ENCODE measurements around the gene FRMPD1.
"Not testable (repeated sequence)": the region's sequence is repeated elsewhere in the genome, so short reads cannot be mapped to it uniquely, and the experiment has no call there.

FRMPD1 gene

DNA sequence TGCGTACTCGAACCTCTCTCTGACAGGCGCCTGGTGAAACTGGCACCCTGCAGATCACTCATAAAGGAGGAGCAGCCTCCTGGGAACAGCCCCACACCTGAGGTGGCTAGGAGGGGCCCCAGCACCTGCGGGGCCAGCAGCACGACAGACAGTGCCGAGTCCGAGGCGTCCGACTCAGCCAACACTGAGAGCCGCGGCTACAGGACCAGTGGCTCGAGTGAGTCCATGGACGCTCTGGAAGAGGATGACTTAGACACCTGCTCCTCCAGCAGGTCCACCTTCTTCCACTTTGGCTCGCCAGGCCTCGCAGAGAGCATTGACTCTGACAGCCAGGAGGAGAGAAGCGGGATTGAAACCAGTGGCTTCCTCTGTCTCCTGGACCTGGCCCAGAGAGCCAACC lies 89.4 kb downstream of the FRMPD1 start:
- no peak for DNase-seq

DNA sequence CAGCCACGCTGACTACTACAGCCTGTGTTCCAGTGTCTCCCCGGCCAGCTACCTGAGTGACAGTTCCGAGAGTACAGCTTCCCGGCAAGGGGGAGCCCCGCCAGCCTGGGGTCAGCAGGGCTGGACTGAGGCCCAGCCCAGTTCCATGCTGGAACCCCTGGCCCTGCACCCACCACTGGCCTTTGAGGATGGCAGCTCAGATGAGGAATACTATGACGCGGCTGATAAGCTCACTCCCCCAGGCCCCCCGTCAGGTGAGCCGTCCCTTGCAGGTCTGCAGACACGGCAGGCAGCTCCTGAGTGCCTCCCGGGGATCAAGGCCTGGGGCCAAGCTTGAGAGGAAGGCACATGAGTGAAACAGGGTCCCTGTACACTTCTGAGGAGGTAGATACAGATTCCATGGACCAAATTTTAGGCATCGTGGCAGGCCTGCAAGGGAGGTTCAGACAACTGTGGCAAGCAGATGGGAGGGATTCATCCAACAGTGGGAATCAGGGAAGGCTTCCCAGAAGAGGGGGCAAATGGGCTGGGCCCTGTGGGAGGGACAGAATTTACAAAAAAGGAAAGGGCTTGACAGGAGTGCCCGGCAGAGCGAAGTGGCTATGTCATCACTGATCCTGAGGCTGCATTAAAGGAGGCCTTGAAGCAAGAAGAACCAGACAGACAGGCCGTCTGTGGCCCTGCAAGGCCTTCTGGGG lies 90.0 kb downstream of the FRMPD1 start:
- DNase-seq: no peak

DNA sequence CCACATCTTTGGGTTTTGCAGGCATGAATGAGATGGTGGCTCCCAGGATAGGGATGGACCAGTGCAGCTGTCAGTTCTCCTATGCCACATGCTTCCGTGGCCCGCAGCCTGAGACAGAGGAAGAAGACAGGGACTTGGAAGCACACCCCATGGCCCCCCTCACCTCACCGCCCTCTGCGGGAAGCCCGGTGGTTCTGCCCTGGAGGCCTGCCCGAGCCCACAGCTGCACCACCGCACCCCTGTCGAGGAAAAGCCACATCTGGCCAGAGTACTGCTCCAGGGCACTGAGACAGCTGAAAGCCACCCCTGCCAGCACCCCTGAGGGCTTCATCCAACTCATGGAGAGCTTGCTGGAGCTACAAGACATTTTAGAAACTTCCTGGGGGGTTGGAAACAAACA lies 95.2 kb downstream of the FRMPD1 start:
- DNase-seq: no peak

DNA sequence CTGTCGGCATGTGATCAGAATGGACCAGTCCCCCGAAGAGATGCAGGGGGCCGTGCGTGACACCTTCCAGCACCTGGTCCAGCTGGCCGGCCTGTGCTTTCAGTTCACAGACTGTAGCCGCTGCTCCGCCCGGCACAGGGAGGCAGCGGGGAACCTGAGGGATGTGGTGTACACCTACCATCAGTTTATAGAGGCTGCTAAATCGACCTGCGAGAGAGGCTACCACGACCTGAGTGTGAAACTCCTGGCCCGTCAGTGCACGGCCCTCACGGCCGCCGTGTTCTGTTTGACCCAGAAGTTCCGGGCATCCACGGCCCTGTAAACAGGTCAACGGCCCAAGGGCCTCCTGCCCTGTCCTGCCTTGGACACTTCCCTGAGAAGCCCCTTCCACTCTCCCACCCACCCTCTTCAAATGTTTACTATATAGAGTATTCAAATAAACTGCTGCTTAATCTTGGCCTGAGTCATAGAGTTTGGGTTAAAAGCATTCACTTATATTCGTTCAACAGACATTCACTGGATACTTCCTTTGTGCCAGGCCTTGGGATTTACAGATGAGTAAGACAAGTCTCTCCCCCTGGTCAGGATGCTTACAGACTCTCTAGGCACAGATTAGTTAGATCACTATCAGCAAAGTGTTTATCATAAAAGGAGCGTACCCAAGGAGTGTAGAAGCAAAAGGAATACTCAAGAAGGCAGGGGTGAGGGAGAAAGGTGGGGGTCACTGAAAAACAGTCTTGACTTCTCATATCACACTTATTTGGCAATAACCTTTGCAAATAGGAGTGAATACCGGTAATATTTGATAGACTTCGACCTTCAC lies 95.9 kb downstream of the FRMPD1 start:
- DNase-seq: no peak

DNA sequence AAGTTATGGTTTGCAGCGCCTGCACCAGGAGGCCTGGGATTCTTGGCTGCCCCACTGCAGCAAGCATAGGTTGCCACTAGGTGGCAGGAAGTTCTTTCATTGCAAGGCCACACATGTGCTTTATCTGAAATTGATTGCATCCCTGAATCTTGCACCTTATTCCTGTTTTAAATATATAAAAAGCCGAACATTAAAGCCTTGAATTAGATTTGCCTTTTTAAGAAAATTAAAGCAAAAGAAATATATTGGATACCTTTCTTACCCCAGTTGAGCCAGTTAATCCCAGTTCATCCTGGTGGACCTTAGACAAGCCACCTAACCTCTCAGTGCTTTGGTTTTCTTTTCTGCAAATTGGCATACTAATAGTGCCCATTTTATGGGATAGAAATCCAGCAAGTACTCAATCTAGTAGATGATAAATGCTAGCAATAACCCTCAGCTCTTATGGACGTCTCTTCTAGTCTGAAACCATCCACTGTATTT lies 96.6 kb downstream of the FRMPD1 start:
- peak; percentile 51 for DNase-seq

DNA sequence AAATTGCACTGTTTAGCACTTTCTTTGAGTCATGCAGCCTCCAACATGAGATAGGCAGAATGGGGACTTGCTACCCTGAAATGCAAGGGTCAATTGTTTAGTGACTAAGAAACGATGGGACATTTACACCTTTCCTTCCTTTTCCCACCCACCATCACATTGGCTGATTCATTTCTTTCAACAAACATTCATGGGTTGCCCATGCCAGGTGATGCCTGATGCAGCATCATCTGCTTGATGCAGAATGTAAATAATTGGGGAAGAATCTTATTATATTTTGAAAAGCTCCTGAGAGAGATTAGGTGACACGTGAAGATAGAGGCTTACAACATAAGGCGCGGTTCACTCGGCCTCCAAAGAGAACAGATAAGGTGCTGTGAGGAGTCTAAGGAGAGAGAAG lies 98.4 kb downstream of the FRMPD1 start:
- DNase-seq: no peak

DNA sequence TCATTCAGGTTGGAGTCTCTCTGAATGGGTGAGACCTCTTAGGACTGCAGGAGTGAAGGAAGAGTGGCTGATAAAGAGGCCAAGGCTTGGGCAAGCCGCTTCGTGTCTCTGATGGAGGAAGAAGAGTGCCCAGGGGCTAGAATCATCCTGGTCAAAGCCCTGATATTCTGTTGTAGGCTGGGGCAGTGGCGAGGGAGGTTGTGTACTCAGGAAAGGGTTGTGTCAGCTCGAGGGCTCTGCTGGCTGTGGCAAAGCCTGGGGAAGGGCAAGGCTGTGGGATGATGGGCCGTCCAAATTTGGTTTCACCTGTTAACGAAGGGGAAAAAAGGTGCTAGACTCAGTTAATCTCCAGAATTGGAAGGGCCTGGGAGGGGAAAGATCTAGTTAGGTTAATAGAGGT lies 100.4 kb downstream of the FRMPD1 start:
- no peak for DNase-seq

DNA sequence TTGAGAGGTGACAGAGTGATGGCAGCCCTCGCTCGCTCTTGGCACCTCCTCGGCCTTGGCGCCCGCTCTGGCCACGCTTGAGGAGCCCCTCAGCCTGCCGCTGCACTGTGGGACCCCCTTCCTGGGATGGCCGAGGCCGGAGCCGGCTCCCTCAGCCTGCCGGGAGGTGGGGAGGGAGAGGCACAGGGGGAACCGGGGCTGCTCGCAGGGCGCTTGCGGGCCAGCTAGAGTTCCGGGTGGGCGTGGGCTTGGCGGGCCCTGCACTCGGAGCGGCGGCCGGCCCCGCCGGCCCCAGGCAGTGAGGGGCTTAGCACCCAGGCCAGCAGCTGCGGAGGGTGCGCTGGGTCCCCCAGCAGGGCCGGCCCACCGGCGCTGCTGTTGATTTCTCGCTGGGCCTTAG lies 101.0 kb downstream of the FRMPD1 start:
- DNase-seq: not testable (repeated sequence)

DNA sequence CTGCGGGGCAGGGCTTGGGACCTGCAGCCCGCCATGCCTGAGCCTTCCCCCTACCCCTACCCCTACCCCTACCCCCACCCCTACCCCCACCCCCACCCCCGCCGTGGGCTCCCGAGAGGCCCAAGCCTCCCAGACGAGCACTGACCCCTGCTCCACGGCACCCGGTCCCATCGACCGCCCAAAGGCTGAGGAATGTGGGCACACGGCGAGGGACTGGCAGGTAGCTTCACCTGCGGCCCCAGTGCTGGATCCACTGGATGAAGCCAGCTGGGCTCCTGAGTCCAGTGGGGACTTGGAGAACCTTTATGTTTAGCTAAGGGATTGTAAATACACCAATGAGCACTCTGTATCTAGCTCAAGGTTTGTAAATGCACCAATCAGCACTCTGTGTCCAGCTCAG lies 101.4 kb downstream of the FRMPD1 start:
- not testable (repeated sequence) for DNase-seq

DNA sequence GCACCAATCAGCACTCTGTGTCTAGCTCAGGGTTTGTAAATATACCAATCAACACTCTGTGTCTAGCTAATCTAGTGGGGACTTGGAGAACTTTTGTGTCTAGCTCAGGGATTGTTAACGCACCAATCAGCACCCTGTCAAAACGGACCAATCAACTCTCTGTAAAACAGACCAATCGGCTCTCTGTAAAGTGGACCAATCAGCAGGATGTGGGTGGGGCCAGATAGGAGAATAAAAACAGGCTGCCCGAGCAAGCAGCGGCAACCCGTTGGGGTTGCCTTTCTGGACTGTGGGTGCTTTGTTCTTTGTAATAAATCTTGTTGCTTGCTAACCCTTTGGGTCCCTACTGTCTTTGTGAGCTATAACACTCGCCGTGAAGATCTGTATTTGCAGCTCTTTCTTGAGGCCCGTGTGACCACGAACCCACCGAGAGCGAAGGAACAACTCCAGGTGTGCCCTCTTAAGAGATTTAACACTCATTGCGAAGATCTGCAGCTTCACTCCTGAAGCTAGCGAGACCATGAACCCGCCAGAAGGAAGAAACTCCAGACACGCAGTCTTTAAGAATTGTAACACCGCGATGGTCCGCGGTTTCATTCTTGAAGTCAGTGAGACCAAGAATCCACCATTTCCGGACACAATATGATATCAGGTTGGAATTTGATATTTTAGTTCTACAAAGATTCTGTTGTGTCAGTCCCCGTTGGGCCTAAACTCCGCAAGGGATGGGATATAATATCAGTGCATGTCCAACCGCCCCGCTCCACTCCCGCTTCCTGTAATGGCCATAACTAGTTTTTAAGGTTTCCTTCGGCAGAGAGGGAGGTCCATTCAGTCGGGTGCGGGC lies 102.1 kb downstream of the FRMPD1 start:
- DNase-seq: no peak

DNA sequence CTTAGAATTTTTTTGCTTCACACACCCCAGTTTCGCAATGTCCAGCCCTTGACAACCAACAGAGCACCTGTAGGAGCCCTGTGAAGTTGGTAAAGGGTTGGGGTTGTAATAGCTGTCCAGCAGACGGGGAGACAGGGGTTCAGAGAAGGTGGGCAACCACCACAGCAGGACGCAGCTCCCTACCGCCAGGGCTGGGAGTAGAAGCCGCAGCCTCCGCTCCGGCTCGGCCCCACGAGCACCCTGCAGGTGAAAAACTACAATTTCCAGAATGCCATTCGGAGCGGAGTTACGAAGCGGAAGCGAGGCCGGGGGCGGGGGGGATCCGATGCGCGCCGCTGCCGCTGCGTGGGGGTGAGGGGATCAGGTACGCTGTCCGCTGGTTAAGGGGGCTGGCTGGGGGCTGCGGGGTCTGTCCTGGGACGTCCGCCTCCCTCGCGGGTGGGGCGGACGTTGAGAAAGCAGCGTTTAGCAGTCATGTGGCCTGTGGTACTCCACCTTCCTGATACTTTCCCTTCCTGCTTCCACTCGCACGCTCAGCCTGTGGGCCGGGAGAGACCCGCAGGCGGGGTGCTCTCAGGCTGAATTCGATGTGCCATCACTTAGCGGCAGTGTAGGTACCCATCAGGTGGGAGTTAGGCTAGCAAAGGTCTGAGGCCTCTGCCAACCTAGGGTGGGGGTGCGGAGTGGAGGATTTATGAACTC lies 102.9 kb downstream of the FRMPD1 start, which contains the start of gene TRMT10B:
Gene TRMT10B (plus strand): TSS at position 317 of the 702 bp plus-strand sequence. CDS start 8,127 bp downstream, outside the sequence.
- DNase-seq: no peak

DNA sequence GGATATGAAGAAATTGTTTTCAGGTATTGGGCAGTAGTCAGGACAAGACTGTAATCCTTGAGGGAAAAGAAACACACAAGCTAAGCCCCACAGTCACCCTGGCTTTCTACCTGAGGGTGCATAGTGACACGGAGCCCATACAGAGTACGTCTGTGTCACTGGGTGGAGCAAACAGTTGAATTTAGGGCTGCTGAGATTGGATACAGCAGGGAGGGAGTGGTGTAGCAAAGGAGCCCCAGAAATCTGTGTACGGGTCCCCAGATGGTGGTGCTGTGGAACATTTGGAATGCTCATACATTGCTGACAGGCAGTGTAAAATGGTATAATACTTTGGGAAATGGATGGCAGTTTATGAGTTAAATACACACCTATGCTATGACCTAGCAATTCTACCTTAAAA lies 108.0 kb downstream of the FRMPD1 start:
- DNase-seq: no peak

DNA sequence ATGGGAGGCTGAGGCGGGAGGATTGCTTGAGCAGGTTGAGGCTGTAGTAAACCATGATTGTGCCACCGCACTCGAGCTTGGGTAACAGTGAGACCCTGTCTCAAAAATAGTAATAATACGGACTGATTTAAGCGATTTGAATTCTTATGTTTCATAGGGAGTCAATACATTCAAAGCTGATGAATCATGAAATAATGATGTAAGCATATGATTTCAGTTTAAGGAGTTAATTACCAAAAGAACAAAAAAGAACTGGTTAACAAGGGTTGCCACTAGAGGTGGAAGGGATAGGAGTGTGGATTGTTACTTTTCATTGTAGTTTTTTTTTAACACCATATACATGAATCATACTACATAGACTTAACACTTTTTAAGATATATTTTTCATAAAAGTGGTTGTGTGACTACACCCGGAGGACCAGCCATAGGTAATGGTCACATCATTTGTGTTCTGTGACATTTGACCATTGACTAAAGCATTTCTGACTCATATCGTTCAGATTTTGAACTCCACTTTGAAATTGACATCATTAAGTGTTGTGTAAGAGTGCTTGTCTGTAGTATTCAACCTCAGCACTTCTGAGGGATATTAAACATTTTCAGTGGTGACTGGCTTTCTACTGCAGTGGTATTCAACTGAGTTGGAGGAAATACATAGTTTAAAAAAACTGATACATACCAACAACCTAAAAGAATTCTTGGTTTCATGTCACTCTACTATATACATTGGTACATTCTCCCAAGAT lies 109.8 kb downstream of the FRMPD1 start:
- DNase-seq: no peak

DNA sequence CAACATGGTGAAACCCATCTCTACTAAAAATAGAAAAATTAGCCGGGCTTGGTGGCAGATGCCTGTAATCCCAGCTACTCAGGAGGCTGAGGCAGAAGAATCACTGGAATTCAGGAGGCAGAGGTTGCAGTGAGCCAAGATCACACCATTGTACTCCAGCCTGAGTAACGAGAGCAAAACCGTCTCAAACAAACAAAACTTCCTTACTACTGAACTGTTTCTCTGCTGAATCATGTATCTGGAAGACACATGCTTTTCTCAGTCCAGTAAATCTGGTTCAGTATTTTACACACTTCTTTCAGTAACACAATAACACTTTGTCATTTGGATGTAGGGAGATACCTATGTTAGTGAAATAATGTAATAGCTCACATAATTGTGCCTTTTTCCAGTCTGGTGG lies 110.8 kb downstream of the FRMPD1 start:
- no peak for DNase-seq

DNA sequence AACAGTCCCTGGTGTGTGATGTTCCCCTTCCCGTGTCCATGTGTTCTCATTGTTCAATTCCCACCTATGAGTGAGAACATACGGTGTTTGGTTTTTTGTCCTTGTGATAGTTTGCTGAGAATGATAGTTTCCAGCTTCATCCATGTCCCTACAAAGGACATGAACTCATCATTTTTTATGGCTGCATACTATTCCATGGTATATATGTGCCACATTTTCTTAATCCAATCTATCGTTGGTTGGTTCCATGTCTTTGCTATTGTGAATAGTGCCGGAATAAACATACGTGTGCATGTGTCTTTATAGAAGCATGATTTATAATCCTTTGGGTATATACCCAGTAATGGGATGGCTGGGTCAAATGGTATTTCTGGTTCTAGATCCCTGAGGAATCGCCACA lies 114.5 kb downstream of the FRMPD1 start:
- not testable (repeated sequence) for DNase-seq

DNA sequence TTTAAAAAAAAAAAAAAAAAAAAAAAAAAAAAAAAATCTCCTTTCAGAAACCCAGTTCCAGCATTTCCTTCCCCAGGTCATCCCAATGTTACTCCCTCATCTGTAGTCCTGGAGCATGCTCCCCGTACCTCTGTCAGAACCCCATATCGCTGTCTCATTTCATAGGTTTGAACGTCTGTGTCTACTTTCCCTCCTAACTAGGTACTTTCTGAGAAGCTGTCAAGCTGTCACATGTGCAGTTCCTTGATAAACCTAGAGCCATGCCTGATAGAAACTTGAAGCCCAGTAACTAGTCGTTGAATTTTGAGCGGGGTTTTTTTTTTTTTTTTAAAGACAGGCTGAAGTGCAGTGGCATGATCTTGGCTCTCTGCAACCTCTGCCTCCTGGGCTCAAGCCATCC lies 118.6 kb downstream of the FRMPD1 start:
- no peak for DNase-seq

DNA sequence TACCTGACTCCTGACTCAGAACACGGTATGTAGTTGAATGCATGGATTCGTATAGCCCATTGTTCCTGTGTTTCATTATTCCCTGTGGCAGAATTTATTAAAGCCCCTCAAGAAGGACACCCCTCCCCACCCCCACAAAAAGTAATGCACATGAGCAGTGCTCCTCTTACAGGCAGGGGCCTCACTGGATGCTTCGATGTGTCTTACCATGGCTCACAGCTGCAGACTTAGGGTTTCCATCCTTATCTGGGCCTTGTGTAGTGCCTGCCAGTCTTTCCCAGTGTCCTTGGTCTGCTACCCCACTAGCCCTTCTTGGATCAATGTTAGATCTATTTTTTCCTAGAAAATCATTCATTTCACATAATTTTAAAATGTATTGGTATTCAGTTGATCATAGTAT lies 119.2 kb downstream of the FRMPD1 start:
- no peak for DNase-seq

DNA sequence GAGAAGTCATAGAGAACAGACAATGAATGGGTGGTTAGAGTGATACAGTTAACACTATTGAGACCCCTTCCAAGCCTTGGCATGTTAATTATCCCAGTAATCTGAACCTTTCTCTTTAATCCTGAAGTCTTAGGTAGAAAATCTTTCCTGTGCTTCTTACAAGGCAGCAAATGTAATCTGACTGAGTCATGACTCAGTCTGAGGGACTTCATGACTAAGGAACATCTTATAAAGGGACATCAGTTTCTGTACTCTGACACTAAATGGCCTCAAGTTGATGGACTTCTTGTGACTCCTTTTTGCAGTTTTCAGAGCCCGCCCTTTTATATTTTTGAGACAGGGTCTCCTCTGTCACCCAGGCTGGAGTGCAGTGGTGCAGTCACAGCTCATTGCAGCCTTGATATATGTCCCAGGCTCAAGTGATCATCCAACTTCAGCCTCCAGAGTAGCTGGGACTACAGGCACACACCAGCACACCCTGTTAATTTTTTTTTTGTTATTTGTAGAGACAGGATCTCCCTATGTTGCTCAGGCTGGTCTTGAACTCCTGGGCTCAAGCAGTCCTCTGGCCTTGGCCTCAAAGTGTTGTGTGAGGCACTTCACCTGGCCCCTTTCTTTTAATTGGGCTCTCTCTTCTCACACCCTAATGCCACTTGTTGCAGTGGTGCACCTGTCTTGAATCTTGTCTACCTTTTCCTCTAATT lies 124.6 kb downstream of the FRMPD1 start:
- DNase-seq: no peak

DNA sequence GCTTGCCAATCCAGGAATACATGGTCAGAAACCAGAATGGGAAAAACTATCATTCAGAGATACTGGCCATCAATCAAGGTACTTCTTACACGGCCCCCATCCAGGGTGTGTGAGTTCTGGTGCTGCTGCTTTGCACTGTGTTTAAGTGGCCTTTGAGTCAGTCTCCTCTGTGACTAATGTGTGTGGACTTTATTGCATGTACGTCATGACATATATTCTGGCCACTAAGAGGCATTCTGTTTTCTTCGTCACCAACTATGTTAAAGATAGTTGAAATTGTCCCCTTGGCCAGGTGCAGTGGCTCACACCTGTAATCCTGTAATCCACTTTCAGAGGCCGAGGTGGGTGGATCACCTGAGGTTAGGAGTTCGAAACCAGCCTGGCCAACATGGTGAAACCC lies 125.6 kb downstream of the FRMPD1 start:
- no peak for DNase-seq

DNA sequence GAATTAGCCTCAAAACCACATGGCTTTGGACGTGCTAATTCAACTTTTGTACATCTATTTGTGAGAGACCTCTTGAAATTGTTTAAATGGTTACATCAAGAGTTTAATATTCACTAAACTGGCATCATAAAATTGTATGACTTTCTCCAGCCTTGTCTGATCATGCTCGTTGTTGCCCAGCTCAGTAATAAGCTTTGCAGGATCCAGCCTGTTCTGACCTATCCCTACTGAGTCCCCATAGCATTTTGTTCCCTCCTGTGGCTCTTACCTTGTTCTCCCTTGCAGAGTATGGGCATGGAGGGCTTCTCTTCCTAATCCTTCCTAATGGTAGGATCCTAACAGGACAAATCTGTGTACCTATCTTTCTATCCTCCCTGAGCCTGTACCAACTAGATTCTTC lies 127.8 kb downstream of the FRMPD1 start:
- DNase-seq: no peak

DNA sequence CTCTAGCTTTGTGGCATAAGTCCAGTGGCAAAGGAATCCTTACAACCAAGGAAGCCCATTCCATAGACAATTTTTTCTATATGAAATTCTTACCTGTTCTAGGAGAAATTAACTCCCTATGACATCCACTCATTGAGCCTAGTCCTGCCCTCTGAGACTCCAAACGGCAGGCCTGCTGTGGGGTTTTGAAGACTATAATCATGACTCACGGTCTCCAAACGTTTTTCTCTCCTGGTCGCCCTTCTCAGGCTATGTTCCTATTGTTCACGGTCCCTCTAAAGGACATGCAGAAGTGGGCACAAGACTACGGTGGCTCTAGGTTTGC lies 133.5 kb downstream of the FRMPD1 start:
- no peak for DNase-seq
